Thyroid gland (tissue), 4 donors: ENCODE measurements around the gene PMFBP1.

Experiments
- POLR2A ChIP-seq, 2 donors: fragments of 450-650 bp; IDR thresholded peaks; one replicate each; pipeline ENCODE4 v1.6.1; 2017; ENCODE audit warnings: antibody characterized with exemption in 2 of 2, mild to moderate bottlenecking in 2 of 2, moderate library complexity in 1 of 2
- TF ChIP-seq, protein P1 (sequence below), 6 experiments: fragments of 200-600 bp in 3 of 6; fragments of 450-650 bp in 3 of 6; sonication (generic) in 3 of 6; IDR thresholded peaks; one replicate each; pipeline ENCODE4 v1.5.1; 2016 to 2019; ENCODE audit warnings: antibody characterized with exemption in 6 of 6, mild to moderate bottlenecking in 2 of 6, inconsistent platforms in 1 of 6, moderate library complexity in 1 of 6

GRCh38 chr16:72159386-72159785 lies 12.6 kb downstream of the PMFBP1 start:
- TF ChIP-seq, protein P1, sequence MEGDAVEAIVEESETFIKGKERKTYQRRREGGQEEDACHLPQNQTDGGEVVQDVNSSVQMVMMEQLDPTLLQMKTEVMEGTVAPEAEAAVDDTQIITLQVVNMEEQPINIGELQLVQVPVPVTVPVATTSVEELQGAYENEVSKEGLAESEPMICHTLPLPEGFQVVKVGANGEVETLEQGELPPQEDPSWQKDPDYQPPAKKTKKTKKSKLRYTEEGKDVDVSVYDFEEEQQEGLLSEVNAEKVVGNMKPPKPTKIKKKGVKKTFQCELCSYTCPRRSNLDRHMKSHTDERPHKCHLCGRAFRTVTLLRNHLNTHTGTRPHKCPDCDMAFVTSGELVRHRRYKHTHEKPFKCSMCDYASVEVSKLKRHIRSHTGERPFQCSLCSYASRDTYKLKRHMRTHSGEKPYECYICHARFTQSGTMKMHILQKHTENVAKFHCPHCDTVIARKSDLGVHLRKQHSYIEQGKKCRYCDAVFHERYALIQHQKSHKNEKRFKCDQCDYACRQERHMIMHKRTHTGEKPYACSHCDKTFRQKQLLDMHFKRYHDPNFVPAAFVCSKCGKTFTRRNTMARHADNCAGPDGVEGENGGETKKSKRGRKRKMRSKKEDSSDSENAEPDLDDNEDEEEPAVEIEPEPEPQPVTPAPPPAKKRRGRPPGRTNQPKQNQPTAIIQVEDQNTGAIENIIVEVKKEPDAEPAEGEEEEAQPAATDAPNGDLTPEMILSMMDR (IDR thresholded peaks at IDR 0.05) = no peak
- no peak for TF ChIP-seq POLR2A (IDR thresholded peaks at IDR 0.05)
